GM23338 (cell line): ENCODE measurements around the gene NELFCD. TPM values are rescaled to one million over a fixed set of nuclear protein-coding genes. Genes with fewer than 3 reads are reported as not detected.

ENCODE experiments used
- CREB1 ChIP-seq: fragments of 250-450 bp; sonication (Bioruptor Pico); IDR thresholded peaks from 2 replicates; pipeline ENCODE4 v1.5.0; 2020; ENCODE audit warnings: low read depth, mild to moderate bottlenecking, moderate library complexity
- EZH2phosphoT487 ChIP-seq: fragments of 200-600 bp; sonication (generic); IDR thresholded peaks from one replicate; pipeline ENCODE4 v1.8.1; 2018; ENCODE audit warnings: antibody characterized with exemption; ENCODE audit not compliant: unreplicated experiment
- JUNB ChIP-seq: IDR thresholded peaks from one replicate; pipeline ENCODE4 v1.6.1; 2016; ENCODE audit warnings: antibody characterized with exemption; ENCODE audit not compliant: unreplicated experiment
- POLR2AphosphoS5 ChIP-seq: IDR thresholded peaks from 2 replicates; pipeline ENCODE4 v1.6.1; 2016; ENCODE audit warnings: antibody characterized with exemption, low read depth
- REST ChIP-seq: IDR thresholded peaks from one replicate; pipeline ENCODE4 v1.6.1; 2018; ENCODE audit warnings: antibody characterized with exemption; ENCODE audit not compliant: unreplicated experiment
- STAT1 ChIP-seq: IDR thresholded peaks from one replicate; pipeline ENCODE4 v1.6.1; 2016; ENCODE audit warnings: antibody characterized with exemption; ENCODE audit not compliant: unreplicated experiment
- ZNF114 ChIP-seq: fragments of 250-450 bp; sonication (Bioruptor Pico); IDR thresholded peaks from 2 replicates; pipeline ENCODE4 v1.5.0; 2020; ENCODE audit warnings: mild to moderate bottlenecking, moderate library complexity
- ZNF331 ChIP-seq: fragments of 250-450 bp; sonication (Bioruptor Pico); IDR thresholded peaks from 2 replicates; pipeline ENCODE4 v1.5.0; 2020; ENCODE audit warnings: low read depth, mild to moderate bottlenecking, moderate library complexity
- ZNF462 ChIP-seq: fragments of 250-450 bp; sonication (Bioruptor Pico); IDR thresholded peaks from 2 replicates; pipeline ENCODE4 v1.5.0; 2020; ENCODE audit warnings: mild to moderate bottlenecking, moderate library complexity
- polyA plus RNA-seq: library from polyadenylated mRNA; unstranded; fragments of >200 nt; fragmentation: Nextera tagmentation; extraction: Ambion mirVana; gene quantifications from 2 replicates; pipeline ENCODE4 v1.2.1, GENCODE V29; 2016
- total RNA-seq: library from RNA; depleted of rRNA; stranded (reverse); fragments of >200 nt; shearing (Covaris generic); gene quantifications from 2 replicates; pipeline ENCODE4 v1.2.3, GENCODE V29; 2014

The NELFCD gene
- total and polyA plus RNA-seq, 2 experiments from 2014 or later: 52.9 to 75.8 TPM

- no peak for TF ChIP-seq ZNF462 (CRISPR knock-in tag)
- no peak for TF ChIP-seq ZNF331 (CRISPR knock-in tag)
- no peak for TF ChIP-seq CREB1 (CRISPR knock-in tag)
- TF ChIP-seq JUNB: no peak
- no peak for TF ChIP-seq EZH2phosphoT487
- TF ChIP-seq STAT1: no peak
- no peak for TF ChIP-seq REST
- TF ChIP-seq ZNF114 (CRISPR knock-in tag): no peak
- no peak for TF ChIP-seq POLR2AphosphoS5
These were observed 20.0 kb downstream of the NELFCD start (continued) for GRCh38 chr20:59001068-59001448.
